Activated CD4-positive, CD25-positive, alpha-beta regulatory T cell (primary cell): Measurements from ENCODE around the gene TLL2.

Experiments
- DNase-seq, 4 experiments: peaks; one replicate each; lab custom pipeline; 2025; lab: John Stamatoyannopoulos, UW

Gene TLL2

GRCh38 chr10:96324447-96324846, 189.3 kb downstream of the TLL2 start:
- DNase-seq: no peak

GRCh38 chr10:96322275-96322674, 191.5 kb downstream of the TLL2 start:
- no peak for DNase-seq

- DNase-seq: no peak
Observed at GRCh38 chr10:96321822-96322221, 191.9 kb downstream of the TLL2 start.

GRCh38 chr10:96319754-96320474, 193.8 kb downstream of the TLL2 start:
- no peak for DNase-seq

GRCh38 chr10:96317067-96317833, 196.5 kb downstream of the TLL2 start:
- no peak for DNase-seq
